ENCODE data around the gene RAB24. TPM values are rescaled to one million over a fixed set of nuclear protein-coding genes. Genes with fewer than 3 reads are reported as not detected.

Gene RAB24
- total RNA-seq, 1 experiment from 2014 or later = 42.6 TPM

DNA sequence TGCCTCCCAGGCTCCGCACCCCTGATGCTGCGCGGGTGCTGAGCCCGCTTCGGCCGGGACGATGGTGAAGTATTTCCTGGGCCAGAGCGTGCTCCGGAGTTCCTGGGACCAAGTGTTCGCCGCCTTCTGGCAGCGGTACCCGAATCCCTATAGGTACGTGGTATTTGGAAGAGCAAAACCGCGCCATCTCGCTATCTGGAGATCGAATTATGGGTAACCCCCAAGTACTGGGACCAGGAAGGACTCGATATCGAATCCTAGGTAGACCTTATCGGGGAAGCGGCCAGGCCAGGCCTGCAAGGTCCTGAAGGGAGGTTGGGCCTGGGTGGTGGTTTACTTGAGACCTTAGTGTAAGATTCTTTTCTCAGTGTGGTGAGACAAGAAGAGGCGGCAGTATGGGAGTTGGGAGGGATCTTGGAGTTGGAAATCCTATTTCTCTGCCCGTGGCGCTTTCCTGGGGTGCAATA, 439 bp upstream of the RAB24 start:
- Mint-ChIP-seq H3K36me3 (ENCODE audit: insufficient read depth, unreplicated experiment) (peaks cover 54% of the 10 kb centered on the region), H3K4me3 (ENCODE audit: unreplicated experiment) (peak overlapping the region; percentile 87), H3K9me3 (ENCODE audit: unreplicated experiment) (no peaks in the 10 kb centered on the region), H3K4me1 (ENCODE audit: insufficient read depth, unreplicated experiment) (peaks cover 62% of the 10 kb centered on the region), H3K27ac (ENCODE audit: low read depth, unreplicated experiment) (peak overlapping the region; percentile 73), H3K27me3 (ENCODE audit: insufficient read depth, unreplicated experiment) (no peaks in the 10 kb centered on the region)
- CTCF ChIA-PET = interaction anchor here (1.0 to 3.6 kb wide), 3 partner anchors 48 to 190 kb away, joined by 3 to 27 read pairs (median 4); no protein-coding TSS in a partner anchor
- BruUV-seq (replicated peaks) = TSS peak; percentile 64
- TF ChIP-seq CTCF (IDR thresholded peaks at IDR 0.05; ENCODE audit: unreplicated experiment) = no peak
- POLR2A ChIA-PET = interaction anchor here (0.5 to 3.6 kb wide), 13 partner anchors 8 to 193 kb away, joined by 3 to 23 read pairs (median 4); partner anchors contain the start of genes GRK6, LMAN2, MXD3 and PDLIM7
- intact Hi-C loops (cut with micrococcal nuclease) = loop anchor here (1.0 kb wide), 1 partner anchor 190 kb away; no protein-coding TSS in a partner anchor
- DNase-seq (ENCODE audit: unreplicated experiment) = peak; percentile 38

DNA sequence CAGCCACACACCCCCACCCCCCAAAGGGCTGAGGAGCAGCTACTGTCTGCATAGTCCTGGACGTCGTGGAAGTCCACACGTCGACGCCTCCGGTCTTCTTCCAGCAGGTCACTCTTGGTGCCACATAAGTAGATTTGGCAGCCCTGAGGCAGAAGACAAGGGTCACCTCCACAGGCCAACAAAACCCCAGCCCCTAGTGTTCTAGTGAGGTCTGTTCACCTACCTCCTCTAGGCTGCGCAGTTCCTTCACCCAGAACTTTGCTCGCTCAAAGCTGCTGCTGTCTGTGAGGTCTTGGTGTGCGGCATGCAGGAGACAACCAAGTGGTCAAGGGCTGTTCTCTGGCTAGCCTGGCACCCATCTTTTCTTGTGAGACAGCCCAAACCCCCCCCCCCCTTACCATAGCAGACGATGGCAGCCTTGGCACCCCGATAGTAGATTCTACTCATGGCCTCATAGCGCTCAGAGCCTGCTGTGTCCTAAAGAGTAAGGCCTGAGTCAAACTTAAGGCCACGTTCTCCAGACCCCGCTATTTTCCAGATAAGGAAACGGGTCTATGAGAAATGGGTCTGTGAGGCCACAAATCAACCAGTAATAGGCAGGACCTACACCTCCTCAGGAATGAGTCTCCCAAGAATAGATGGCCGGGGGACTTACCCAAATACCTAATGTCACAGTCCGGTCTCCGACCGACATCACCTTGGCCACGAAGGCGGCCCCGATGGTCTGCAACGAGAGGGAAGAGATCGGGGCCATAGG, 987 bp downstream of the RAB24 start:
- peak; percentile 20 for DNase-seq (ENCODE audit: unreplicated experiment)
- ChIA-PET CTCF (interaction anchor here (0.6 to 3.6 kb wide), 10 partner anchors 7 to 199 kb away, joined by 3 to 27 read pairs (median 6); no protein-coding TSS in a partner anchor), POLR2A (interaction anchor here (0.8 to 3.6 kb wide), 23 partner anchors 9 to 298 kb away, joined by 3 to 23 read pairs (median 5); partner anchors contain the start of genes B4GALT7, LMAN2, MXD3 and NSD1)
- intact Hi-C loops (cut with micrococcal nuclease) = loop anchor here (1.0 kb wide), 1 partner anchor 188 kb away; no protein-coding TSS in a partner anchor
- peaks cover 58% of the 10 kb centered on the region for H3K36me3 Mint-ChIP-seq (ENCODE audit: insufficient read depth, unreplicated experiment)
- BruUV-seq (replicated peaks) = no TSS peak
- H3K9me3 Mint-ChIP-seq (ENCODE audit: unreplicated experiment) = no peaks in the 10 kb centered on the region
- no peaks in the 10 kb centered on the region for H3K27me3 Mint-ChIP-seq (ENCODE audit: insufficient read depth, unreplicated experiment)
- TF ChIP-seq CTCF (IDR thresholded peaks at IDR 0.05; ENCODE audit: unreplicated experiment) = no peak
- H3K4me3 Mint-ChIP-seq (ENCODE audit: unreplicated experiment) = peak overlapping the region; percentile 87
- H3K4me1 Mint-ChIP-seq (ENCODE audit: insufficient read depth, unreplicated experiment) = peaks cover 57% of the 10 kb centered on the region
- peak overlapping the region; percentile 73 for H3K27ac Mint-ChIP-seq (ENCODE audit: low read depth, unreplicated experiment)

GRCh38 chr5:177301503-177302165, 1.9 kb downstream of the RAB24 start:
- Mint-ChIP-seq H3K4me3 (ENCODE audit: unreplicated experiment) (peak overlapping the region; percentile 87), H3K27me3 (ENCODE audit: insufficient read depth, unreplicated experiment) (no peaks in the 10 kb centered on the region), H3K4me1 (ENCODE audit: insufficient read depth, unreplicated experiment) (peaks cover 55% of the 10 kb centered on the region), H3K36me3 (ENCODE audit: insufficient read depth, unreplicated experiment) (peaks cover 55% of the 10 kb centered on the region), H3K27ac (ENCODE audit: low read depth, unreplicated experiment) (peak overlapping the region; percentile 73), H3K9me3 (ENCODE audit: unreplicated experiment) (no peaks in the 10 kb centered on the region)
- intact Hi-C loops (cut with micrococcal nuclease) = no loop called here
- BruUV-seq (replicated peaks) = TSS peak; percentile 40
- CTCF ChIA-PET = interaction anchor here (0.5 to 3.6 kb wide), 20 partner anchors 8 to 641 kb away, joined by 3 to 27 read pairs (median 3); no protein-coding TSS in a partner anchor
- POLR2A ChIA-PET = interaction anchor here (0.5 to 3.6 kb wide), 28 partner anchors 8 to 887 kb away, joined by 3 to 23 read pairs (median 5); partner anchors contain the start of genes B4GALT7, LMAN2, MXD3 and NSD1
- peak; percentile 93 for DNase-seq (ENCODE audit: unreplicated experiment)
- TF ChIP-seq CTCF (IDR thresholded peaks at IDR 0.05; ENCODE audit: unreplicated experiment) = no peak
